NCI-H345 (cell line): Measurements from ENCODE around the gene CLEC1A.

Experiments
- DNase-seq: peaks from one replicate; lab custom pipeline; 2025; lab: John Stamatoyannopoulos, UW

The CLEC1A gene, protein sequence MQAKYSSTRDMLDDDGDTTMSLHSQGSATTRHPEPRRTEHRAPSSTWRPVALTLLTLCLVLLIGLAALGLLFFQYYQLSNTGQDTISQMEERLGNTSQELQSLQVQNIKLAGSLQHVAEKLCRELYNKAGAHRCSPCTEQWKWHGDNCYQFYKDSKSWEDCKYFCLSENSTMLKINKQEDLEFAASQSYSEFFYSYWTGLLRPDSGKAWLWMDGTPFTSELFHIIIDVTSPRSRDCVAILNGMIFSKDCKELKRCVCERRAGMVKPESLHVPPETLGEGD

DNA sequence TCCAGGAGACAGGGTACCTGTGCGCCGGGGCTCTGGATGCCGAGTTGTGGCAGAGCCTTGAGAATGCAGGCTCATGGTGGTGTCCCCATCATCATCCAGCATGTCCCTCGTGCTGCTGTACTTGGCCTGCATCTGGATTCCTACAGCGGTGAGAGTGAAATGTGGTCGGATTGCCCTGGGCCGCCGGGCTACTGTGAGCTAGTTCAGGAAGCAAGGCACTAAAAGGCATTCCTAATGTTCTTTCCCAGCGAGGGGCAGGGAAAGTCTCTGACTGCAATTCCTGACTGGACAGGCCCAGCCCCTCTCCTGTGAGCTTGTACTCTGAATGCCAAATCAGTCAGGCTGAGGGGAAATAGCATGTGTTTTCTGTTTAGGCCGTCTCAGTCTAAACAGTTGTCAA lies at the start of gene CLEC1A:
CLEC1A (minus strand) TSS at position 195 of the 400 bp plus-strand sequence; CDS start at position 132, 63 bp downstream.
- no peak for DNase-seq

DNA sequence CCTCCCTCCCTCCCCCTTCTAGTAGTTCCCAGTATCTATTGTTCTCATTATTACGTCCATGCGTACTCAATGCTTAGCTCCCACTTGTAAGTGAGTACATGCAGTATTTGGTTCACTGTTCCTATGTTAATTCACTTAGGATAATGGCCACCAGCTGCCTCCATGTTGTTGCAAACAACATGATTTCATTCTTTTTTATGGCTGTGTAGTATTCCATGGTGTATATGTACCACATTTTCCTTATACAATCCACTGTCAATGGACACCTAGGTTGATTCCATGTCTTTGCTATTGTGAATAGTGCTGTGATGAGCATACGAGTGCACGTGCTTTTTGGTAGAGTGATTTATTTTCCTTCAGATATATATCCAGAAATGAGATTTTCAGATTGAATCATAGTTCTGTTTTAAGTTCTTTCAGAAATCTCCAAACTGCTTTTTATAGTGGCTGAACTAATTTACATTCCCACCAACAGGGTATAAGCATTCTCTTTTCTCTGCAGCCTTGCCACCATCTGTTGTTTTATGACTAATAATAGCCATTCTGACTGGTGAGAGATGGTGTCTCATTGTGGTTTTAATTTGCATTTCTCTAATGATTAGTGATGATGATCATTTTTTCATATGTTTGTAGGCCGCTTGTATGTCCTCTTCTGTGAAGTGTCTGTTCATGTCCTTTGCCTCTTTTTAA lies 49.1 kb upstream of the CLEC1A start:
- no peak for DNase-seq

DNA sequence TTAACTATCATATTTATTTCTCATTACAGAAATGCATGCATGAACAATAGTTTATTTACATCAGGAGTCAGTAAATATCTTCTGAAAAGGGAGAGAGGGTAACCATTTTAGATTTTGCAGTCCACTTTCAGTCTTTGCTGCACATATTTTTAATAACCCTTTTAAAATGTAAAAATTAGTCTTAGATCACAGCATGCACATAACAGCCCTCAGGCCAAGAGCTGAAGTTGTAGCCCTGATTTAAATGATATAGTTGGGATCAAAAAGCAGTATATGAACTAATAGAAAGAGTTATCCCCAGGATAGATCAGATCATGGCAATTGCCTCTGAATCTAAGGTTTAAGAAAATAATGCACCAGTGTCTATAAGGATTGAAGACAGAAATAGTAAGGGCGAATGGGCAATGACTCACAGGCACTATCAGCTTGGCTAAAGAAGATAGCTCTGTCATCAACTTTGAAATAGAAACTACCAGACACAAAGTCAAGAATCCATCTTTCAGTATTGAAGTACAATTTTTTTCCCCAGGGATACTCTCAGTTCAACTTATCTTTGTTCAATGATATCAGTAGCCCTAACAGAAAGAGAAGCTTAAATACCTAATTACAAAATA lies 44.3 kb upstream of the CLEC1A start:
- DNase-seq, result no peak

DNA sequence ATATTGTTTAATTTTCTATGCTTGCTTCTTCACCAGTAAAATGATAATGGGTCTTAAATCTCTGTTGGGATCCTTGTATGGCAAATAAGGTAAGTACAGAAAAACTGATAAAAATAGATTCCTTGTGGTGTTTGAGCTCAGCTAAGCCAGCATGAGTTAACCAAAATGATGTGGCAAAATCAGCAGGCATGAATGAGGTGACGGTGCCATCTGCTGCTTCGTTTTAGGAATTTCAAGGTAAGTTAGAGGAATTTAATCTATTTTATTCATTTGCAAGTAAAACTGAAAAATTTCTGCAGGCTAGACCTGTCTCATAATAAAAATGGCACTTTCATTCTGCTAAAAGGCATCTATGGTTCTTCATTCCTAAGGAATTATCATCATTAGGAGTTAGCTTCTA lies 41.2 kb upstream of the CLEC1A start:
- peak; percentile 46 for DNase-seq

DNA sequence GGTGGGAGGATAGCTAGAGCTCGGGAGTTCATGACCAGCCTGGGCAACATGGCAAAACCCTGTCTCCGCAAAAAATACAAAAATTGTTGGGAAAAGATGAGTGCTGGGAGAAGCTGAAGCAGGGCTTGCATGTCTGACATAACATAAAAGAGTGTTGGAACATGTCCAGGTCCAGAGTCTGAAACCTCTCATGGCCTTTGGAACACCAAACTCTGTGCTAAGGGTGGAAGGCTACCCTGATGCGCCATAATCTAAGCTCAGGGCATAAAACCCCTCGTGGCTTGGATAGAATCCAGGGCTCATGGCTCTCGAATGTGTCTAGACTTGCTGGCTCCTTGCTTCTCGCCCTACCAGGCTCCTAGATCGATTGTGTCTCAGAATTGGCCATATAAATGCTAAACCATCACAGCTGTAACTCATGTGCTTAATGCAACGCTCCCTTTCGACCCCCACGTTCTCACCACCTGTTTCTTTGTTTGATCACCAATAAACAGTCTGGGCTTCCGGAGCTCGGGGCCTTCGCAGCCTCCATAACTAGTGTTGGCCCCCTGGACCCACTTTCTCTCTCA lies 37.9 kb upstream of the CLEC1A start:
- DNase-seq, result peak; percentile 71

DNA sequence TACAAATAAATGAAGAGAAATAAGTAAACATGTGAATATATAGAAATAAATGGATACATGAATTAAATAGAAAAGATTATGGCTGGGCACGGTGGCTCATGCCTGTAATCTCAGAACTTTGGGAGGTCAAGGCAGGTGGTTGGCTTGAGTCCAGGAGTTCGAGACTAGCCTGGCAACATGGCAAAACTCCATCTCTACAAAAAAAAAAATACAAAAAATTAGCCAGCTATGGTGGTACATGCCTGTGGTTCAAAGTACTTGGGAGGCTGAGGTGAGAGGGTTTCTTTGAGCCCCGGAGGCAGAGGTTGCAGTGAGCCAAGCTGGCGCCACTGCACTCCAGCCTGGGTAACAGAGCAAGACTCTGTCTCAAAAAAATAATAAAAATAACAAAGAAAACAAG lies 36.3 kb upstream of the CLEC1A start:
- no peak for DNase-seq

DNA sequence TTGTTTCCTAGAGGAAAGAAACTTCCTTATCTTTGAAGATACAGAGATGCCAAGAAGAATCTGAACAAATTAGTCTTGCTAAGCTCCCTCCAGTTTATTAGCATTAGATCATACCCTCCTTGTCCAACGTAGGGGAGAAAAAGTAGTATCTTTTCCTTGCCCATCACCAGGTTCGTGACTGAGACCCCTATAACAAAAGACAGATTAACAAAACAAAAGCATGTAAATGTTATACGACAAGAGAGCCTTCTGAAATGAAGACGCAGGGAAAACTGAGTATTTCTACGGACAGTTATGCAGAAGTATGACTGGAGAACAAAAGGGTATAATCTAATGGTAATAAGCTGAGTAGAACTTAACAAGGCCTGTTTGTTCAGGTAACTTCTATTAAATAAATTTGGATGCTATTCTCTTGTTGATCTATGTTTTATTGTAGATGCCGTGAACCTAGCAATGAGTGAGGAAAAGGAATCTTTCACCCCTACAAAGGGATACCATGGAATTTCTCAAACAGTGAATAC lies 34.1 kb upstream of the CLEC1A start:
- DNase-seq, result no peak

DNA sequence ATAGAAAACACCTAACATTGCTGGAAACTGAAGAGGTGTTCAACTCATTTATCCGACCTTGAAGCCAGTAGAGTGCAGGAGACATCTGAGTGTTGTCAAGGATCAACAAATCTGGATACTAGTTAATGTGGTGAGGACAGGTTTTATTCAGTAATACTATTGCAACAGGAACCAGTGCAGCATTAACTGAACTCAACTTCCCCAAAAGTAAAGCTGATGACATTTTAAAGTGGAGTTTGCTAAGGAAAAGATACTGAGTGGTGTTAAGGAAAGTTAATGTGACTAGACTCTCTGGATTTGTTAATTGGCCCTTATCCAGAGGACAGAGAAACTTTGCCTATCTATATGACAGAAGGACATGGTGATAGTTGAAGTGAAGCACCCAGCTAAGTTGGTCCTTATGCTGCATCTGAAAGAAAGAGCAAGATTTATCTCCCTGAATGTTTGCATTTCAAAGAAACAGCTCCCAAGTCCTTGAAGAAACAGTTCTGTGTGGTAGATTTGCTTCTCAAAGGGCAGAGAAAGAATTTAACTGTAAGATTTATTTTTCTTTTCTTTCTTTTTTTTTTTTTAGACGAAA lies 32.4 kb upstream of the CLEC1A start:
- no peak for DNase-seq

DNA sequence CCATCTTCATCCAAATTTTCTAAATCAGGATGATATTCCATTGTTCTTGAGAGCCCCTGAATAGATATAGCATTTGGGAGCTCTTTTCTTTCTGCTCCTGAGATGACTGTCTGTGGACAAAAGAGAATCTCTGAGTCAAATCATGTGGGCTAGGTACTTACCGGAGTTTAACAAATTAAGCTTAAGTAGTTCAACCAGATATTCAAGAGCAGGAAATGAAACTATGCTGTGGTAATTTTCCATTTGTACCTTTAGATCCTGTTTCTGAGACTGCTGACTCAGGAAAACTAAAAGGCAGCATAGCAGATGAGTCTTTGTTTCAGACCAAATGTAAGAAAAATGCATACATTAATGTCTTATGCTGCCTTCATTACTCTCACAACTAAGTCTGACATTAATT lies 31.3 kb upstream of the CLEC1A start, which contains the start of gene CLEC7A:
CLEC7A (minus strand) TSS at position 158 of the 400 bp plus-strand sequence; CDS start at position 41, 117 bp downstream.
- DNase-seq, result no peak

DNA sequence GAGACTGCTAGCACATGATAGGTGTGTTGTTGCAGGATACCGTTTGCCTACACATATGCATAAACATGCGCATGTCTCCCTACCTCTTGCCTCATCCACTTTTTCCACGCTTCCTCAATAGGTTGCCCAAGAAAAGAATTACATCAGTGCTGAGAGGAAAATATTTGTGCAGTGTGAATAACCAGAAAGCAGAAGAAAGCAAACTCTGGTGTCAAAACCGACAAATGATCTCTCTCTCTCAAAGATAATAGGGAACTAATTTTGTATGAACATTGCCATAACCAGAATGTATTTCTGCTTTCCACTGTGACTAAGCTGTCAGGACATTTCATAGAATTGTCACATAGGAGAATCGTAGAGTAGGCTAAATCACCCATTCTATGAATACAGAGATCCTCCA lies 29.9 kb upstream of the CLEC1A start:
- DNase-seq, result no peak

DNA sequence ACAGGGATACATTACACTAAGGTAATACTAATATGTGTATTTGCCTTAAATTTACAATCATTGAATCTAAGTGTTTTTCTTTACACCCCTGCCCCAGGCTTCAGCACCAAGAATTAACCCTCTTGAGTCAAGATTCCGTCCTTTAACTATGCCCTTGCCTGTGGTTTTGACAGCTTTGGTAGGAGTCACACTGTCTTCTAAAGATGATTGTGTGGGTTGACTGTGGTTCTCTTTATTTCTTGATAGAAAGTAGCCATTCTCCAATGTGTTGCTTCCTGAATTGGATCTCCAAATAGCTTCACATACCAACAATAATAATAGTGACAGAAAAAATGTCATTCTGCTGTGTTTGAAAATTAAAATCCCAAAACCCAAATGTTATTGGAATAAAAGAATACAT lies 27.6 kb upstream of the CLEC1A start:
- no peak for DNase-seq

DNA sequence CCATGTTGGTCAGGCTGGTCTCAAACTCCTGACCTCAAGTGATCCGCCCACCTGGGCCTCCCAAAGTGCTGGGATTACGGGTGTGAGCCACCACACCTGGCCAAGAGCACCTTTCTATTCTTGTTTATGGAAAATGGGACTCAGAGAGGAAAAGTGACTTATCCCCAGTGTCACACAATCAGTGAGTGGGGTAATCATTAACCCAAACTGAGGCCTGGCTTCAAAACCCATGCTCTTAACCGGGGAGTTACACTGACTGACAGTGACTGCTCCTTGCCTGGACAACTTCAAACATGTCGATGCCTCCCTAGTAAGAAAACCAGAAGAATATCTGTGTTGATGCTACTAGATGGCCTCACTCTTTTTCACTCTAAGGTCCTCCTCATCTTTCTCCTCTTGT lies 23.9 kb upstream of the CLEC1A start:
- DNase-seq, result no peak

DNA sequence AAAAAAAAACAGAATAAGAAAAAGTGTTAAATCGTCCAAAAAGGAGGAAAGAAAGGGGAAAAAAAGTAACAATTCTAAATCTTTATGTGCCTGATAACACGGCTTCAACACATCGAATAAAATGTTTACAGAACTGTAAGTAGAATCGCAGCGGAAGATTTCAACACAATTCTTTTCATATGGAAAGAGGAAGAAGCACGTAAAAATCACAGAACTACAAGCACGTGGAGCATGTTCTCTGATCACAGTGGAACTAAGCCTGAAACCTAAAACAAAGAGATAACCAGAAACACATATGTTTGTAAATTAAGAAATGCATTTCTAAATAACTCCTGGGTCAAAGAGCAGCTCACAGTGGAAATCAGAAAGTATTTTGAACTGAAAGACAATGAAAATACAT lies 22.5 kb upstream of the CLEC1A start:
- DNase-seq, result no peak

DNA sequence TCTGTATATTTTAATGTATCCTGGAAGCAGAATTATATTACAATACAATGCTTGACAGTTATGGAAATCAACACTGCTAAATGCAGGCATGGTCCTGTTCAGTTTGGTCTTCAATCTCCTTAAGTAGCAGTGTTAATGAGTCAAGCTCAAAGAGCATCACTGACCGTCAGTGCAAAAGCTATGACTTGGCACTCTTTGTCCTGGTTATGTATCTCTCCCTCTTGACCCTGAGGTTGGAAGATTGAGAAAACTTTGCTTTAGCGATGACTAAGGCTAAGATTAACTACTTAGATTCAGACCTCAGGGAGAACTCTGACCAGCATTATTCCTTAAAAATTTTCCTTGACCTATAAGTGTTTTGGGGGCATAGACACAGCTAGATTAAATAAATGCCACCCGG lies 20.3 kb upstream of the CLEC1A start:
- DNase-seq, result no peak

DNA sequence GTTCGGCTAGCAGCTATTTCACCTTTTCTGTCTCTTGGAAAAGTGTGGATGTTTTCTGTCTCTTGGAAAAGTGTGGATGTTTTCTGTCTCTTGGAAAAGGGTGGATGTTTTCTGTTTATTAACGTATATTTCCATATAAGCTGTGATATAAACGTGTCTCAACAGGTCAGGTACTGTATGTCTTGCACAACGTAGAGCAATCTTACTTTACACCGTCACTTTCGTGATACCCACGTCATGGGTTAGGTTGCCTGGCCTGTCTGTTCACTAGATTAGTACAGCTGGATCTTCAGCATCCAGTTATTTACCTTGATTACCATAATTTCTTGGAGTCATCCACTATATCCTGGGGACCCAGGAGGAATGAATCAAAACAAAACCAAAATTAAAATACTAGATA lies 17.1 kb upstream of the CLEC1A start:
- no peak for DNase-seq

DNA sequence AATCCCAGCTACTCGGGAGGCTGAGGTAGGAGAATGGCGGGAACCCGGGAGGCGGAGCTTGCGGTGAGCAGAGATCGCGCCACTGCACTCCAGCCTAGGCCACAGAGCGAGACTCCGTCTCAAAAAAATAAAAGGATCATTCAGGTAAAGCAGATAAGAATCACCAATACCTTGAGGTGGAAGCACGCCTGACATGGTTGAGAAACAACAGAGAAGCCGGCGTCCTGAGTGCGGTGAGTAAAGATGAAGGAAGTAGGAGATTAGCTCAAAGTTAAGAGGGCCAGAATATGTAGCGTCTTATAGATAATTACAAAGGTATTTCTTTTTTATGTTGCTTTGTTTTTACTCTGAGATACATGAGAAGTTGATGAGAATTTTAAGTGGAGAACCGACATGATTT lies 16.5 kb upstream of the CLEC1A start:
- no peak for DNase-seq

DNA sequence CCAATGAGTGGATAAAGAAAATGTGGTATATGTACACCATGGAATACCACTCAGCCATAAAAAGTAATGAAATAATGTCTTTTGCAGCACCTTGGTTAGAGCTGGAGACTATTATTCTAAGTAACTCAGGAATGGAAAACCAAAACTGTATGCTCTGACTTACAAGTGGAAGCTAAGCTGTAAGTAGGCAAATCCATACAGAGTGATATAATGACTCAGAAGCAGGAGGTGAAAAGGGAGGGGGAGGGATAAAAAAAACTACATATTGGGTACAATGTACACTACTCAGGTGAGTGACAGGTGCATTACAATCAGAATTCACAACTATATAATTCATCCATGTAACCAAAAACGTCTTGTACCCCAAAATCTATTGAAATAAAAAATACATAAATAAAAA lies 15.1 kb upstream of the CLEC1A start:
- DNase-seq, result no peak

DNA sequence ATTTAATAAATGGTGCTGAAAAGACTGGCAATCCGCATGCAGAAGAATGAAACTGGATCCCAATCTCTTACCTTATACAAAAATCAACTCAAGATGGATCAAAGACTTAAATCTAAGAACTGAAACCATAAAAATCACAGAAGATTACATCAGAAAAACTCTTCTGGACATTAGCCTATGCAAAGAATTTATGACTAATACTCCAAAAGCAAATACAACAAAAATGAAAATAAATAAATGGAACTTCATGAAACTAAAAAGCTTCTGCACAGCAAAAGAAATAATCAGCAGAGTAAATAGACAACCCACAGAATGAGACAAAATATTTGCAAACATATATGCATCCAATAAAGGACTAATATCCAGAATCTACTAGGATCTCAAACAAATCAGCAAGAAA lies 14.3 kb upstream of the CLEC1A start:
- DNase-seq, result no peak

DNA sequence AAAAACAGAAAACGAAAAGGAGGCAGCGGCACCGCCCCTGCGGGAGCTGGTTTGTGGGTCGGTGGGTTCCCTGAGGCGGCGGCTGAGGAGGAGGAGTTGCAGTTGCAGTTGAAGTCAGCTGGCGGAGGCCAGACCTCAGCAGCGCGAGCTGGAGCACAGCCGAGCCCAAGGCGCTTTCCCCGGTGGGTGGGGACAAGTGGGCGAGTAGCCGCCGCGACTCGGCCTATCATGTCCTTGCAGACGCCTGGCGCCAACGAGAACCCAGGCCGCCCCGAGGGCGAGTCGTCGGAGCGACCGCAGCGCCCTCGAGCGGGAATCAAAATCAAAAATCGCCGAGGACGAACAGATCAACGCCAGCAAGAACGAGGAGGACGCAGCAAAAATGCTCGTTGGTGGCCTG lies 12.7 kb upstream of the CLEC1A start:
- no peak for DNase-seq

DNA sequence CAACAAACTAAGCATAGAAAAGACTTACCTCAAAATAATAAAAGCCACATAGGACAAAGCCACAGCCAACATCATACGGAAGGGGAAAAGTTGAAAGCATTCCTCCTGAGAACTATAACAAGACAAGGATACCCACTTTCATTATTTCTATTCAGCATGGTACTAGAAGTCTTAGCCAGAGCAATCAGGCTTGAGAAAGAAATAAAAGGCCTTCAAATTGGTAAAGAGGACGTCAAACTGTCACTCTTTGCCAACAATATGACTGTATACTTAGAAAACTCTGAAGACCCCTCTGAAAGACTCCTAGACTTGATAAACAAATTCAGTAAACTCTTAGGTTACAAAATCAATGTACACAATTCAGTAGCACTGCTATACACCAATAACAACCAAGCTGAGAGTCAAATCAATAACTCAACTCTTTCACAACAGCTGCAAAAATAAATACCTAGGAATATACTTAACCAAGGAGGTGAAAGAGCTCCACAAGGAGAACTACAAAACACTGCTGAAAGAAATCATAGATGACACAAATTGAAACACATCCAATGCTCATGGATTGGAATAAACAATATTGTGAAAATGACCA lies 11.6 kb upstream of the CLEC1A start:
- DNase-seq, result no peak

DNA sequence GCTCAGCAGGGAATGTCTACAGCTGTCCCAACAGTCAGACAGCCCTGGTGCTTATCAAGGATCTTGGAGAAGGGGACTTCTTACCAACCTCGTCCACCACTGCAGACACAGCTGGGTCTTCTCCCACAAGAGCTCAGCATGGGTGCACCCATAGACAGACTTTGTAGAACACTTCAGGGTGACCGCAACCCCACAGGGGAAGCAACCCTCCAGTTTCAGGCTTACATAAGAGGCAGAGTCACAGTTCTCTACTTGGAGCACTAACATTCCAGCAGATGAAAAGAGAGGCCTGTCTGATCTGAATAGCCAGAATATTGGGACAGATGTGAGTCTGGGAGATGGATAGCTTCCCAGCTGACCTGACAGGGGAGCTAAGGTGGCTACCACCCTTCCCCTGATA lies 3.5 kb upstream of the CLEC1A start:
- DNase-seq, result no peak

DNA sequence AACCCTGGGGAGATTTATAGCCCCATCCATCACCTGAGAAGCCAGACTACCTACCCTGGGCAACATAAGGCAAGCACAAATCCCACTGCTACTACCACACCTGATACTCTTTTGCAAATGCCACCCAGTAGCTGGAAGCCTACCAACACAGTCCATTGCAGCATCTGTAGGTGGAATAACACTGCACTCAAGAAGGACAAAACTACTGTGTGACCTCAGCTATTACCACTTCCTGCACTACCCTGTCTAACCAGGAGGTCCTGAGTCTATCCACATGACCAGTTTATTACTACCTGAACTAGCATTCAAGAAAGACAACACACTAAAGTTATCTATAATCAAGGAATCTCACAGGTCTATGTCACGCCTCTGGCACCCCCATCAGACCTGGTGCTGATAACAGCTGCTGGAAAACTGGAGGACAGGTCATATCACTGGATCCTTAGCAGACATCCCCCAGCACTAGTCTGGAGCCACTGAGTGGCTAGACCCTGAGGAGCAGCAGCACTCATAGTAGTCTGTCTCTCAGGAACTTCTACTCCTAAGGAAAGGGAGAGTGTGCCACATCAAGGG lies 2.9 kb upstream of the CLEC1A start:
- DNase-seq, result no peak
